K562 (cell line): ENCODE data around the gene BAHD1. TPM values are rescaled to one million over a fixed set of nuclear protein-coding genes. Genes with fewer than 3 reads are reported as not detected.

Experiments
- ATAC-seq: fragments of 200-7000 bp; cut with Tn5 transposase; 3 replicates; pipeline ENCODE4 v1.9.1; 2020; ENCODE audit warnings: moderate library complexity
- BruUV-seq: library from RNA; stranded (reverse); fragments of 400-500 nt; replicated peaks from 2 replicates; lab custom pipeline; 2021; lab: Mats Ljungman, UMichigan
- CTCF ChIA-PET: fragments of 300-600 bp; formaldehyde crosslinking; extraction: SDS; loops from one replicate; lab custom pipeline; 2021; ENCODE audit warnings: low intra/inter-chr PET ratio; lab: Yijun Ruan, JAX
- POLR2A ChIA-PET: fragments of 300-600, 350-650 bp; sonication (Branson Sonifier 250); formaldehyde crosslinking; extraction: SDS; loops from one replicate; lab custom pipeline; 2021; ENCODE audit warnings: antibody characterized with exemption, inconsistent platforms; lab: Yijun Ruan, JAX
- DNase-seq, 4 experiments: peaks; one replicate each; pipeline versions ENCODE4 v3.0.0 to v3.0.0-alpha.2; 2011 to 2018; ENCODE audit warnings: low spot score in 3 of 4, mixed read lengths in 3 of 4; ENCODE audit errors: extremely low read depth in 1 of 4
- FAIRE-seq: peaks from 2 replicates; lab custom pipeline; 2011; peaks lifted over from hg19 to GRCh38; lab: Jason Lieb, UNC
- H2AFZ ChIP-seq: 2 replicates; pipeline ENCODE4 v1.6.0; 2011; ENCODE audit warnings: low read depth, low read length, control low read depth, inconsistent platforms
- H3K27ac ChIP-seq: fragments of 200-600 bp; 3 replicates; pipeline ENCODE4 v1.8.0; 2011; ENCODE audit warnings: low read depth, mild to moderate bottlenecking, control low read depth, inconsistent platforms, low read length, moderate library complexity, mixed read lengths; ENCODE audit errors: extremely low read depth
- H3K27me3 ChIP-seq, 2 experiments: fragments of 300-600 bp in 1 of 2; 2 replicates in 1 of 2; 3 replicates in 1 of 2; pipeline versions ENCODE4 v1.6.0 to v1.8.0; 2011; ENCODE audit warnings: inconsistent platforms in 2 of 2, low read length in 2 of 2, mild to moderate bottlenecking in 1 of 2, mixed read lengths in 1 of 2, moderate library complexity in 1 of 2; ENCODE audit not compliant: control insufficient read depth in 2 of 2, insufficient read depth in 2 of 2
- H3K36me3 ChIP-seq: fragments of 300-600 bp; 3 replicates; pipeline ENCODE4 v1.8.0; 2011; ENCODE audit warnings: mild to moderate bottlenecking, low read length, inconsistent platforms; ENCODE audit not compliant: control insufficient read depth, insufficient read depth
- H3K4me1 ChIP-seq, 2 experiments: fragments of 200-600 bp in 1 of 2; replicated peaks in 1 of 2; 2 replicates in 1 of 2; 3 replicates in 1 of 2; pipeline versions ENCODE4 v1.5.1 to v1.8.0; 2011; ENCODE audit warnings: inconsistent platforms in 2 of 2, low read length in 2 of 2, mild to moderate bottlenecking in 1 of 2, mixed read lengths in 1 of 2, moderate library complexity in 1 of 2; ENCODE audit not compliant: control insufficient read depth in 2 of 2, insufficient read depth in 2 of 2
- H3K4me2 ChIP-seq: 2 replicates; pipeline ENCODE4 v1.6.1; 2011; ENCODE audit warnings: low read length, control low read depth, inconsistent platforms, mixed read lengths; ENCODE audit not compliant: insufficient read depth
- H3K4me3 ChIP-seq: fragments of 200-600 bp; sonication (generic), shearing (Covaris generic); 2 replicates; pipeline ENCODE4 v1.5.1; 2016; ENCODE audit warnings: control low read depth, inconsistent platforms
- H3K79me2 ChIP-seq: fragments of 200-600 bp; 3 replicates; pipeline ENCODE4 v1.8.0; 2011; ENCODE audit warnings: low read length, inconsistent platforms; ENCODE audit not compliant: control insufficient read depth, insufficient read depth
- H3K9ac ChIP-seq, 2 experiments: 2 replicates each; pipeline versions ENCODE4 v1.6.0 to v1.6.1; 2011; ENCODE audit warnings: low read depth in 2 of 2, low read length in 2 of 2, control low read depth in 1 of 2, inconsistent platforms in 1 of 2, mild to moderate bottlenecking in 1 of 2, mixed read lengths in 1 of 2; ENCODE audit not compliant: insufficient read depth in 1 of 2
- H3K9me1 ChIP-seq: one replicate; pipeline ENCODE4 v1.6.0; 2011; ENCODE audit warnings: inconsistent platforms, mild to moderate bottlenecking, low read length, moderate library complexity; ENCODE audit not compliant: control insufficient read depth, insufficient read depth
- H3K9me3 ChIP-seq: replicated peaks from 2 replicates; pipeline ENCODE4 v1.5.1; 2011; ENCODE audit warnings: low read depth, low read length, inconsistent platforms; ENCODE audit not compliant: control insufficient read depth, insufficient read depth
- H4K20me1 ChIP-seq: replicated peaks from 2 replicates; pipeline ENCODE4 v1.6.1; 2011; ENCODE audit warnings: low read length, inconsistent platforms, mixed read lengths; ENCODE audit not compliant: control insufficient read depth, insufficient read depth
- CEBPB ChIP-seq: fragments of 450-650 bp; IDR thresholded peaks from 2 replicates; pipeline ENCODE4 v1.6.1; 2016; ENCODE audit warnings: missing genetic modification characterization, missing compliant biosample characterization
- ESRRA ChIP-seq: fragments of 450-650 bp; IDR thresholded peaks from 2 replicates; pipeline ENCODE4 v1.6.1; 2014; ENCODE audit warnings: low read depth, mild to moderate bottlenecking, moderate library complexity, borderline replicate concordance
- HDAC2 ChIP-seq: fragments of 450-650 bp; IDR thresholded peaks from 2 replicates; pipeline ENCODE4 v1.6.1; 2016; ENCODE audit warnings: mild to moderate bottlenecking
- HIVEP1 ChIP-seq: fragments of 250-450 bp; sonication (Bioruptor Pico); IDR thresholded peaks from 2 replicates; pipeline ENCODE4 v1.4.0; 2020; ENCODE audit warnings: mild to moderate bottlenecking
- MTF1 ChIP-seq: fragments of 250-450 bp; sonication (Bioruptor Pico); IDR thresholded peaks from 2 replicates; pipeline ENCODE4 v1.9.0; 2021; ENCODE audit warnings: moderate library complexity, mild to moderate bottlenecking, inconsistent platforms, borderline replicate concordance
- POLR2A ChIP-seq: fragments of 450-650 bp; conservative IDR thresholded peaks from 2 replicates; pipeline ENCODE4 v1.6.1; 2016
- RAD21 ChIP-seq, 2 experiments: fragments of 250-450 bp in 1 of 2; fragments of 450-650 bp in 1 of 2; sonication (Bioruptor Pico) in 1 of 2; formaldehyde crosslinking in 1 of 2; IDR thresholded peaks in 1 of 2; conservative IDR thresholded peaks in 1 of 2; 2 replicates each; pipeline versions ENCODE4 v1.4.0 to v1.8.0; 2020 to 2022; ENCODE audit warnings: mild to moderate bottlenecking in 2 of 2, moderate library complexity in 1 of 2
- WGBS: fragments of 100-300 bp; shearing (Covaris generic); methylation state at CpG from one replicate; pipeline ENCODE4 v1.1.6; 2016; ENCODE audit warnings: low coverage, mixed read lengths; ENCODE audit not compliant: insufficient coverage; ENCODE audit errors: missing lambda C conversion rate; 5-methylcytosine and 5-hydroxymethylcytosine counted together
- in situ Hi-C: fragments of 300-500 bp; cut with MboI; formaldehyde crosslinking; loops from 4 replicates; pipeline ENCODE4 v1.15.0; 2018; ENCODE audit warnings: inconsistent platforms, mixed read lengths
- intact Hi-C: fragments of 100-400 bp; cut with micrococcal nuclease; formaldehyde crosslinking; loops from 2 replicates; pipeline ENCODE4 v1.14.2; 2022
- polyA plus RNA-seq, 8 experiments: library from polyadenylated mRNA; depleted of rRNA in 4 of 8; stranded (reverse) in 5 of 8; unstranded in 3 of 8; fragments of >200 nt; fragmentation: Nextera tagmentation in 2 of 8; fragmentation: Illumina TruSeq in 1 of 8; extraction: Ambion mirVana in 2 of 8; extraction: Trizol in 1 of 8; gene quantifications; 2 replicates each; pipeline versions ENCODE4 v1.2.1 to v1.2.3, GENCODE V29; 2011 to 2014; ENCODE audit warnings: inconsistent platforms in 1 of 8, missing spikeins in 1 of 8
- total RNA-seq, 7 experiments: library from RNA; depleted of rRNA in 6 of 7; stranded (reverse); fragments of >200 nt in 6 of 7; fragmentation: Illumina TruSeq in 2 of 7; extraction: Trizol in 2 of 7; gene quantifications; 2 replicates each; pipeline versions ENCODE4 v1.2.1 to v1.2.3, GENCODE V29; 2011 to 2021; ENCODE audit warnings: low replicate concordance in 1 of 7
- TF ChIP-seq, protein P1 (sequence below): fragments of 150-350 bp; IDR thresholded peaks from 2 replicates; pipeline ENCODE4 v1.6.1; 2014; ENCODE audit warnings: low read depth, mild to moderate bottlenecking, low read length, borderline replicate concordance

BAHD1 gene
- total and polyA plus RNA-seq, 9 of the 15 experiments (the other 6 are each of a cell fraction or from before 2014, with no cell fraction given): 0.55 to 38.5 (median 11.5) TPM

DNA sequence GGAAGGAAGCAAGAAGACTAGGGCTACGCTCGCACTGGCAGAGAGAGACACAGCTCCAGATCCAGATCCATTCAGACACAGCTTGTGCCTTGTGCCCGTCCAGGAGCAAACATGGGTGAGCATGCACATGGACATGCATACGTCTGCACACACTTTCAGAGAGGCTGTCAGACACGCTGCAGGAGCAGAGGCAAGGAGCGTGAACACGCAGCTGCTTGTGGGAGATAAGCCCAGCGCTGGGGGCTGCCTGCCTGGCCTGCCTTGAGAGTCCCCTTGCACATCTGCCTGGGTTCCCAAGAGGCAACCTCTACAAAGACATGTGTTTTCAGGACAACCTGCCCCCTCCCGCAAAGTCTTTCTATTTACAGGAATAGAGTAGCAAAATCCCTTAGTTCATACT, 13.6 kb upstream of the BAHD1 start (continued):
- no peak for TF ChIP-seq RAD21 (CRISPR knock-in tag; conservative IDR thresholded peaks at IDR 0.05 in 1 of 2, IDR thresholded peaks at IDR 0.05 in 1 of 2)
- no peak for TF ChIP-seq MTF1
- no peak for TF ChIP-seq HIVEP1 (CRISPR knock-in tag)
- peak; percentile 76 for TF ChIP-seq HDAC2
- TF ChIP-seq, protein P1, sequence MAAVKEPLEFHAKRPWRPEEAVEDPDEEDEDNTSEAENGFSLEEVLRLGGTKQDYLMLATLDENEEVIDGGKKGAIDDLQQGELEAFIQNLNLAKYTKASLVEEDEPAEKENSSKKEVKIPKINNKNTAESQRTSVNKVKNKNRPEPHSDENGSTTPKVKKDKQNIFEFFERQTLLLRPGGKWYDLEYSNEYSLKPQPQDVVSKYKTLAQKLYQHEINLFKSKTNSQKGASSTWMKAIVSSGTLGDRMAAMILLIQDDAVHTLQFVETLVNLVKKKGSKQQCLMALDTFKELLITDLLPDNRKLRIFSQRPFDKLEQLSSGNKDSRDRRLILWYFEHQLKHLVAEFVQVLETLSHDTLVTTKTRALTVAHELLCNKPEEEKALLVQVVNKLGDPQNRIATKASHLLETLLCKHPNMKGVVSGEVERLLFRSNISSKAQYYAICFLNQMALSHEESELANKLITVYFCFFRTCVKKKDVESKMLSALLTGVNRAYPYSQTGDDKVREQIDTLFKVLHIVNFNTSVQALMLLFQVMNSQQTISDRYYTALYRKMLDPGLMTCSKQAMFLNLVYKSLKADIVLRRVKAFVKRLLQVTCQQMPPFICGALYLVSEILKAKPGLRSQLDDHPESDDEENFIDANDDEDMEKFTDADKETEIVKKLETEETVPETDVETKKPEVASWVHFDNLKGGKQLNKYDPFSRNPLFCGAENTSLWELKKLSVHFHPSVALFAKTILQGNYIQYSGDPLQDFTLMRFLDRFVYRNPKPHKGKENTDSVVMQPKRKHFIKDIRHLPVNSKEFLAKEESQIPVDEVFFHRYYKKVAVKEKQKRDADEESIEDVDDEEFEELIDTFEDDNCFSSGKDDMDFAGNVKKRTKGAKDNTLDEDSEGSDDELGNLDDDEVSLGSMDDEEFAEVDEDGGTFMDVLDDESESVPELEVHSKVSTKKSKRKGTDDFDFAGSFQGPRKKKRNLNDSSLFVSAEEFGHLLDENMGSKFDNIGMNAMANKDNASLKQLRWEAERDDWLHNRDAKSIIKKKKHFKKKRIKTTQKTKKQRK: no peak
- TF ChIP-seq POLR2A: no peak

DNA sequence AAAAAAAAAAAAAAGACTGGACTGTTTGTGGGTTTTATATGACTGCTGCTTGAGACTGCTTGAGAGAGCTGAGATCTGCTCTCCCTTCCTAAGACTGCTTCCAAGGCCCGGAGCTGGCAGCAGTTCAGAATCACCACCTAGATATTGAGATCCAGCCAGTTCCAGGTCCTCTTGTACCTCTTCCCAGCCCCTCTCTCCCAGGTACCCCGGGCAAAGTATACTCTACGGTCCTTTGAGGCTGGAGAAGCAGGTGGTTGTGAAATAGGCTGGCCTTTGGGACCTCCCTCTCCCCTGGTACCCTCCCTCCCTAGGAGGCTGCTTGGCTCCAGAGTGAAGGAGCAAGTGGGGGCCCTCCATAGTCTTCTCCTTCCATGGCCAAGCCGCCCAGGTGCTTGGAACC, 12.6 kb upstream of the BAHD1 start:
- ATAC-seq (no peak), FAIRE-seq (no peak), DNase-seq (no peak)
- Histone ChIP-seq H3K79me2 (no peaks in the 10 kb centered on the region), H3K27me3 (no peaks in the 10 kb centered on the region), H4K20me1 (no peaks in the 10 kb centered on the region), H3K4me1 (peaks cover 28 to 32% of the 10 kb centered on the region in 2 experiments; a peak in 4 of 5 replicates), H2AFZ (no peak overlapping the region), H3K9ac (peak overlapping the region; percentile 4 to 37; a peak in 1 of 4 replicates), H3K9me1 (no peaks in the 10 kb centered on the region), H3K4me2 (no peak overlapping the region), H3K27ac (no peak overlapping the region), H3K4me3 (no peak overlapping the region), H3K36me3 (no peaks in the 10 kb centered on the region), H3K9me3 (no peaks in the 10 kb centered on the region)
- no peak for TF ChIP-seq ESRRA
- 0 out of 2 replicates have a peak, but pooled peaks have one; percentile 17 for TF ChIP-seq CEBPB
- no TSS peak for BruUV-seq
- intact Hi-C loops (no loop called here), in situ Hi-C loops (loop anchor here (10.0 kb wide), 2 partner anchors 213 to 373 kb away; no protein-coding TSS in a partner anchor)
- WGBS: 62% methylated on average over 4 of the region's 4 CpGs
- CTCF ChIA-PET: no interaction called here
- POLR2A ChIA-PET: interaction anchor here (0.6 to 3.4 kb wide), 3 partner anchors 11 to 518 kb away, joined by 3 to 16 read pairs (median 4); partner anchors contain the start of gene BAHD1
